Islet precursor cell (in vitro differentiated cells): Measurements from ENCODE around the gene LRRC7.
"Not testable (repeated sequence)": the region's sequence is repeated elsewhere in the genome, so short reads cannot be mapped to it uniquely, and the experiment has no call there.

Source experiments
- DNase-seq: peaks from one replicate; pipeline ENCODE4 v3.0.0-alpha.2; 2018

The LRRC7 gene

GRCh38 chr1:69987881-69988280, 420.2 kb downstream of the LRRC7 start:
- DNase-seq: no peak

- DNase-seq: no peak
These were observed 423.9 kb downstream of the LRRC7 start for GRCh38 chr1:69991644-69992043.

- no peak for DNase-seq
These were observed 424.9 kb downstream of the LRRC7 start for GRCh38 chr1:69992594-69992993.

GRCh38 chr1:69993810-69994209, 426.1 kb downstream of the LRRC7 start:
- DNase-seq: no peak

- no peak for DNase-seq
These were observed 426.5 kb downstream of the LRRC7 start for GRCh38 chr1:69994241-69994640.

- DNase-seq: no peak
These were observed 431.1 kb downstream of the LRRC7 start for GRCh38 chr1:69998847-69999246.

- DNase-seq: no peak
These were observed 435.6 kb downstream of the LRRC7 start for GRCh38 chr1:70003211-70003908.

- no peak for DNase-seq
These were observed 437.8 kb downstream of the LRRC7 start for GRCh38 chr1:70005386-70006034.

- DNase-seq: no peak
These were observed 440.9 kb downstream of the LRRC7 start for GRCh38 chr1:70008660-70009059.

GRCh38 chr1:70017770-70018169, 450.0 kb downstream of the LRRC7 start:
- DNase-seq: no peak

- no peak for DNase-seq
These were observed 456.6 kb downstream of the LRRC7 start for GRCh38 chr1:70024272-70024671.

- DNase-seq: no peak
These were observed 457.3 kb downstream of the LRRC7 start for GRCh38 chr1:70025052-70025451.

GRCh38 chr1:70025846-70026245, 458.1 kb downstream of the LRRC7 start:
- no peak for DNase-seq

- no peak for DNase-seq
These were observed 465.6 kb downstream of the LRRC7 start for GRCh38 chr1:70033266-70033873.

- no peak for DNase-seq
These were observed 466.2 kb downstream of the LRRC7 start for GRCh38 chr1:70033936-70034335.

- DNase-seq: peak; percentile 75
These were observed 466.7 kb downstream of the LRRC7 start for GRCh38 chr1:70034403-70034802.

- DNase-seq: peak; percentile 91
These were observed 470.3 kb downstream of the LRRC7 start for GRCh38 chr1:70038025-70038424.

GRCh38 chr1:70039485-70039884, 471.8 kb downstream of the LRRC7 start:
- DNase-seq: peak; percentile 53

- no peak for DNase-seq
These were observed 473.8 kb downstream of the LRRC7 start for GRCh38 chr1:70041317-70042045.

- DNase-seq: no peak
These were observed 474.5 kb downstream of the LRRC7 start for GRCh38 chr1:70042090-70042731.

GRCh38 chr1:70043804-70044203, 476.1 kb downstream of the LRRC7 start:
- DNase-seq: no peak

- DNase-seq: no peak
These were observed 477.1 kb downstream of the LRRC7 start for GRCh38 chr1:70044832-70045231.

GRCh38 chr1:70045581-70045980, 477.9 kb downstream of the LRRC7 start:
- DNase-seq: not testable (repeated sequence)
